HCEC 1CT (cell line): ENCODE results near the gene C5.

ENCODE experiments used
- DNase-seq: peaks from one replicate; pipeline ENCODE4 v3.0.0-alpha.2; 2017

The C5 gene

DNA sequence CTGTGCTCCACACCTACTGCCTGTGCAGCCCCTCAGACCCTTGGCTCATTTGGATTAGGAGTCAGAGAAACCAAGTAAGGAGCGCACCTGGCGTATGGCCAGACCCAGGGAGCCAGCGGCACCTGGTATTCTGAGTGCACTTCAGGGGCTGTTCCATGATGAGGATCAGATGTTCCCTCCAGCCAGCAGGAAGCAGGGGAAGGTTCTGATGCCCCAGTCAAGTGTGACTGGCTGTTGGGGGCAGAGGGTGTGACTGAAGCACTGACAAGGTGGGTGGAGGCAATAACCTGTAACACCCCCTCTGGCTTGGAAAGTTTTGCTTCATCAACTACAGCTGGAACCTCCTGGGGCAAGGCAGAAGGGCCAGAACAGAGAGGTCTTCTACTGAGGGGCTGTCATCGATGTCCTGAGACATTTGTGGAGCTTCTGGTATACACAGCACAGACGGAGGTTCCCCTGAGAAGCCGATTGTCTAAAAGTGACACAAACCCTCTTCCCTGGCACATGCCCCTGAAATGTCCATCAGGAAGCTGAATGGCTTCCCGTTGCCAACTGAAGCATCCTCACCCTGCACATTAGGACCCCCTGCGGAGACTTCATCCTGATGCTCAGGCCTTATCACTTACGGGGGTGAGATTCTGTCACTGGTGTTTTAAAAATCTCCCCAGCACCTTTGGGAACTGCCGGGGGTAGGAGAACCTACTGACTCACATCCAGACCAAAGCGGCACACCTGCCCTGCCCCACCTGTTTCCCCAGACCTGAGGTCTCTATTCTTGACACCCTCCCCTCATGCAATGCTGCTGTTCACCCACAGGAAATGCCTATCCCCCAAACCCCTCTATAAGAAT lies 144.5 kb downstream of the C5 start:
- DNase-seq = no peak

DNA sequence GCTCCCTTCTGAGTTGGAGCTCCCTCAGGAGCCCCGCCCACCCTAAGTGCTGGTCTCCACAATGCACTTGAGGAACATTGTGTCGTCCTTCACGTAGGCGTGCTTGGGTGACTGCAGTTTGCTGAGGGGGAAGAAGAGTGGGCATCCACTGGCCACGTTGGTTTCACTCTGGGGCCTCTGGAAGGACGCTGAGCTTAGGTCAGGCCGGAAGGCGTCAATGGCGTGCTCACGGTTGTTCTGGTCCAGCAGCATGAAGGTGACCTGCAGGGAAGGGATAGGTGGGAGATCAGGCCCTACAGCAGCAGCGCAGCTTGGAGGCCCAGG lies 145.1 kb downstream of the C5 start:
- no peak for DNase-seq

DNA sequence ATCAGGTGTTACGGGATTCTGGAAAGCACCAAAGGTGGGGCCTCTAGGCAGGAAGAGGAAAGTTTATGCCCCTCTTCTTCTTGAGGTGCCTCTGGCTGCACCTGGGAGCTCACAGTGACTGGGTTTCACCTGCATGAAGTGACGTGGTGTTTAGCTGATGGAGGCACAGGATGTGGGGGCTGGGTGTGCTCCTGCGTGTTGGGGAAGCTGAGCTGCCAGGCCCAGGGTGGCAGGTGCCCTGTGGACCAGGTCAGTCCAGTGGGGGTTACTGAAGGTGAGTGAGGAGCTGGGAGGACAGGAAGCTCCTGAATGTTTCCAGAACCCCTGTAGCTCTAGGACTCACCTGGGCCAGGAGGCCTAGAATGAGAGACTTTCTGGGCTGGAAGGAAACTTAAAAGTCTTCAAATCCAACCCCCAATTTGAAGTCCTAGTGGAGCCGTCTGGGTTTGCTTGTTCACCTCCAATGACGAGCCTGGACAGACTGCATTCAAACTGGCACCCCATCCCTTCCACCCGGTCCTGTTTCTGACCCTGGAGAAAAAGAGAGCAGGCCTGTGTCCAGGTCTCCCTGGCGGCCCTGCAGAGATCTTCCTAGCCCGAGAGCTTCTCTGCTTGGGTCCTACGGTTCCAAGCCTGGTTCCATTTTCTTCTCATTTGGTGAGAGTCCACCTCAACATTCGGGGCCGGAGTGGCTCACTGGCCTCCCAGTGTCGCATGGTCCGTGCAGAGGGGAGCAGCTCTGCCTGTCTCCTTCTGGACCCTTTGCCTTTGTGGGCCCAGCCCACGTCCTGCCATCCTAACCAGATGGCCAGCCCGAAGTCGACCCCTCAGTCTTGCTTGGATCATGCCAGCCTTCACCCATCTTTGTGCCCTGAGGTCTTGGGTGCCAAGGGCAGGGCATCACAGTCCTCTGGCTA lies 145.8 kb downstream of the C5 start:
- DNase-seq = no peak

DNA sequence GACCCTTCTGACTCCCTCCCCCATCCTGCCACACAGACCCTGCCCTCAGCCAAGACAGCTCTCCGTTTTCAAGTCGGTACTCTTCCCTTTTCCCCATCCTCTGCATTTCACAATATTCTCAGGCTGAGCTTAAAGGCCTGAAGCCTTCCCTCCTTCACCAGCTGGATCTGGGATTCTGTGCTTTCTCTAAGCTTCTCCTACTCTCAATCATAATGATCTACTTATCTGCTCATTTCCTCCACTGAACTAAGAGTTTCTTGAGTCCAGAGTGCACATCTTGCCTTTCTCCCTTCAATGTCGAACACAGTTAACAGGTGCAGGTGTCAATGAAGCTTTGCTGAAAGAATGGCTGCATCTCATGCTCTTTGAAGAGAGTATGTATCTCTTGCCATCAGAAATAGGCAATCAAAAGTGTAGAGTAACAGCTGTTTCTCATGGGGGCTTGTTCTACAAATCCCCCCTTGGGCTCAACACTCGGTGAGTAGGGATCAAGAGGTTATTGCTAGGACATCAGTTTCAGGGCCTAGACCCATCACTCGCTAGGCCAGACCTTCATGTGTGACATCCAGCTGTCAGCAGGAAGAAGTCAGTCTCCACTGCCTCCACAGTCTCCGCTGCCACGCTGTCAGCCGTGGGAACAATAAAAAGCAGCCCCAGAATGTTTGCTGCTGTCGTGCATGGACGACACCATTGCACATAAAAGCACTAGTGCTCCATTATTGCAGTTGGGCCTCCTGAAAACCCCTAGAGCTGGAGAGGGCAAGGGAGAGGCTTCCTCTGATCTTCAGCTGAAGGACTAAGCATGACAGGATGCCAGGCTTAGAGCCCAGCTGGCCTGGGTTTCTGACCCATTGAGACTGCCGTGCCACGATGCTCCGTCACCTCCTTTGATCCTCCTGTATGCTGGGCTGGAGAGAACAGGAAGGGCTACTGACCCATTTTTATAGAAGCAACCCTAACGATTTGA lies 147.2 kb downstream of the C5 start:
- DNase-seq = no peak
